Panc1 (cell line): Measurements from ENCODE around the gene CTRB2. TPM values are rescaled to one million over a fixed set of nuclear protein-coding genes. Genes with fewer than 3 reads are reported as not detected.

ENCODE experiments used
- ATAC-seq: fragments of 200-7000 bp; cut with Tn5 transposase; 2 replicates; pipeline ENCODE4 v1.9.1; 2020; ENCODE audit warnings: mild to moderate bottlenecking, moderate library complexity
- BruUV-seq: library from RNA; stranded (reverse); fragments of 400-500 nt; replicated peaks from 2 replicates; lab custom pipeline; 2021; lab: Mats Ljungman, UMichigan
- CTCF ChIA-PET: fragments of 300-600 bp; sonication (Branson Sonifier 250); formaldehyde crosslinking; loops from one replicate; lab custom pipeline; 2022; ENCODE audit warnings: antibody characterized with exemption; lab: Charles Lee
- POLR2A ChIA-PET: fragments of 300-600 bp; sonication (Branson Sonifier 250); formaldehyde crosslinking; loops from one replicate; lab custom pipeline; 2022; ENCODE audit warnings: antibody characterized with exemption; lab: Charles Lee
- DNase-seq: peaks from one replicate; pipeline ENCODE4 v3.0.0-alpha.2; 2010; ENCODE audit warnings: low read depth, low spot score
- H3K27ac ChIP-seq: 2 replicates; pipeline ENCODE4 v1.5.1; 2011; ENCODE audit warnings: mild to moderate bottlenecking, low read length, inconsistent platforms
- H3K27me3 ChIP-seq: fragments of 200-500 bp; sonication (Bioruptor generic); 2 replicates; pipeline ENCODE4 v1.6.0; 2014; ENCODE audit warnings: low read length, inconsistent platforms; ENCODE audit not compliant: control insufficient read depth, insufficient read depth
- H3K36me3 ChIP-seq: fragments of 200-500 bp; sonication (Bioruptor generic); 2 replicates; pipeline ENCODE4 v1.5.1; 2014; ENCODE audit warnings: inconsistent platforms, mild to moderate bottlenecking, low read length, moderate library complexity; ENCODE audit not compliant: control insufficient read depth, insufficient read depth
- H3K4me1 ChIP-seq: 2 replicates; pipeline ENCODE4 v1.5.1; 2011; ENCODE audit warnings: inconsistent platforms, mild to moderate bottlenecking, low read length, moderate library complexity; ENCODE audit not compliant: control insufficient read depth, insufficient read depth
- H3K4me3 ChIP-seq, 2 experiments: 2 replicates each; pipeline ENCODE4 v1.5.1; 2011 to 2012; ENCODE audit warnings: low read depth in 2 of 2, low read length in 2 of 2, mild to moderate bottlenecking in 2 of 2, inconsistent platforms in 1 of 2, moderate library complexity in 1 of 2
- H3K9me3 ChIP-seq: fragments of 200-500 bp; sonication (Bioruptor generic); 2 replicates; pipeline ENCODE4 v1.5.1; 2014; ENCODE audit warnings: low read depth, mild to moderate bottlenecking, inconsistent platforms, low read length, moderate library complexity; ENCODE audit not compliant: control insufficient read depth, insufficient read depth
- CTCF ChIP-seq: fragments of 450-650 bp; IDR thresholded peaks from 2 replicates; pipeline ENCODE4 v1.5.1; 2017; ENCODE audit warnings: mild to moderate bottlenecking
- POLR2AphosphoS5 ChIP-seq: IDR thresholded peaks from 2 replicates; pipeline ENCODE4 v1.6.1; 2012; ENCODE audit warnings: mild to moderate bottlenecking, low read depth, low read length, moderate library complexity
- SIN3A ChIP-seq: IDR thresholded peaks from 2 replicates; pipeline ENCODE4 v1.6.1; 2012; ENCODE audit warnings: low read depth, mild to moderate bottlenecking, low read length, moderate library complexity, borderline replicate concordance; ENCODE audit not compliant: insufficient read depth
- TCF7L2 ChIP-seq: IDR thresholded peaks from 2 replicates; pipeline ENCODE4 v1.6.1; 2011; ENCODE audit warnings: mild to moderate bottlenecking, low read depth, low read length, inconsistent platforms
- in situ Hi-C: cut with HindIII; loops from 2 replicates; pipeline ENCODE4 v1.10.0; 2016; ENCODE audit warnings: low sequenced_read_pairs, low pct_unique_long_range_greater_than_20kb
- intact Hi-C: fragments of 100-400 bp; cut with micrococcal nuclease; formaldehyde crosslinking; loops from one replicate; pipeline ENCODE4 v1.10.0; 2022; ENCODE audit not compliant: unreplicated experiment
- total RNA-seq: library from RNA; stranded (reverse); gene quantifications from one replicate; pipeline ENCODE4 v1.2.1, GENCODE V29; 2021; ENCODE audit not compliant: unreplicated experiment
- TF ChIP-seq, protein P1 (sequence below), 2 experiments: IDR thresholded peaks; 2 replicates each; pipeline ENCODE4 v1.6.1; 2011 to 2012; ENCODE audit warnings: low read depth in 2 of 2, control low read depth in 1 of 2, low read length in 1 of 2, mild to moderate bottlenecking in 1 of 2, moderate library complexity in 1 of 2; ENCODE audit not compliant: insufficient read depth in 1 of 2

Gene CTRB2
- total RNA-seq, 1 experiment from 2014 or later = 5.0 TPM

GRCh38 chr16:75175074-75175473, 31.9 kb downstream of the CTRB2 start:
- CTCF ChIA-PET = no interaction called here
- no peaks in the 10 kb centered on the region for H3K4me1 ChIP-seq
- intact Hi-C loops = no loop called here
- no peak overlapping the region for H3K27ac ChIP-seq
- POLR2A ChIA-PET = no interaction called here
- TF ChIP-seq, protein P1, sequence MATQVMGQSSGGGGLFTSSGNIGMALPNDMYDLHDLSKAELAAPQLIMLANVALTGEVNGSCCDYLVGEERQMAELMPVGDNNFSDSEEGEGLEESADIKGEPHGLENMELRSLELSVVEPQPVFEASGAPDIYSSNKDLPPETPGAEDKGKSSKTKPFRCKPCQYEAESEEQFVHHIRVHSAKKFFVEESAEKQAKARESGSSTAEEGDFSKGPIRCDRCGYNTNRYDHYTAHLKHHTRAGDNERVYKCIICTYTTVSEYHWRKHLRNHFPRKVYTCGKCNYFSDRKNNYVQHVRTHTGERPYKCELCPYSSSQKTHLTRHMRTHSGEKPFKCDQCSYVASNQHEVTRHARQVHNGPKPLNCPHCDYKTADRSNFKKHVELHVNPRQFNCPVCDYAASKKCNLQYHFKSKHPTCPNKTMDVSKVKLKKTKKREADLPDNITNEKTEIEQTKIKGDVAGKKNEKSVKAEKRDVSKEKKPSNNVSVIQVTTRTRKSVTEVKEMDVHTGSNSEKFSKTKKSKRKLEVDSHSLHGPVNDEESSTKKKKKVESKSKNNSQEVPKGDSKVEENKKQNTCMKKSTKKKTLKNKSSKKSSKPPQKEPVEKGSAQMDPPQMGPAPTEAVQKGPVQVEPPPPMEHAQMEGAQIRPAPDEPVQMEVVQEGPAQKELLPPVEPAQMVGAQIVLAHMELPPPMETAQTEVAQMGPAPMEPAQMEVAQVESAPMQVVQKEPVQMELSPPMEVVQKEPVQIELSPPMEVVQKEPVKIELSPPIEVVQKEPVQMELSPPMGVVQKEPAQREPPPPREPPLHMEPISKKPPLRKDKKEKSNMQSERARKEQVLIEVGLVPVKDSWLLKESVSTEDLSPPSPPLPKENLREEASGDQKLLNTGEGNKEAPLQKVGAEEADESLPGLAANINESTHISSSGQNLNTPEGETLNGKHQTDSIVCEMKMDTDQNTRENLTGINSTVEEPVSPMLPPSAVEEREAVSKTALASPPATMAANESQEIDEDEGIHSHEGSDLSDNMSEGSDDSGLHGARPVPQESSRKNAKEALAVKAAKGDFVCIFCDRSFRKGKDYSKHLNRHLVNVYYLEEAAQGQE (IDR thresholded peaks at IDR 0.05; ENCODE audit: insufficient read depth in 1 of 2, low read depth in 2 of 2, low read length in 1 of 2) = no peak
- no peak for TF ChIP-seq POLR2AphosphoS5
- no peak for TF ChIP-seq TCF7L2
- no peak for TF ChIP-seq SIN3A
- no peak for TF ChIP-seq CTCF
- BruUV-seq = no TSS peak
- ATAC-seq (no peak), DNase-seq (no peak)
- peaks cover 19% of the 10 kb centered on the region for H3K9me3 ChIP-seq
- in situ Hi-C loops = no loop called here
- H3K27me3 ChIP-seq = no peaks in the 10 kb centered on the region
- H3K36me3 ChIP-seq = no peaks in the 10 kb centered on the region
- no peak overlapping the region for H3K4me3 ChIP-seq

DNA sequence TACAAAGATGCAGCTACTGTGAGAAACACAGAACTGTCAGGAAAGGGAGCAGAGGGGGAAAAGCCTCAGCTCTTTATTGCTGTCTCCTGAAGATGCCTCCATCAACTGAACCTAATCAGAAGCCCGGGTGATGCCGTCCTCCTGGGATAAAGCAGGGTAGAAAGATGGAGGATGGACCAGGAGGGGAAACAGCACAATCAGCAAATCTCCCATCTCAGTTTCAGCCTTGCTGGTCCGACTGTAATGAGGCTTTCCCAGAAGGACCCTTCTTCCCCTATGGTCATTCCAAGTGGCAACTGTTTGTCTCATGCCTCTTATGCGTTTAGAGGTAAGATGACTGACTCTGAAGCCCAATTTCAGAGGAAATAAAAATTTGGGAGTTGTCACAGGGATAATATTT, 34.4 kb downstream of the CTRB2 start:
- CTCF ChIA-PET = no interaction called here

More for the DNA sequence above, 34.4 kb downstream of the CTRB2 start:
- TF ChIP-seq POLR2AphosphoS5 = no peak
- TF ChIP-seq SIN3A = no peak
- no peak for TF ChIP-seq TCF7L2
- TF ChIP-seq CTCF = no peak
- TF ChIP-seq, protein P1 (IDR thresholded peaks at IDR 0.05; ENCODE audit: insufficient read depth in 1 of 2, low read depth in 2 of 2, low read length in 1 of 2) = no peak
- no peak overlapping the region for H3K27ac ChIP-seq
- ATAC-seq (no peak), DNase-seq (no peak)
- BruUV-seq = no TSS peak
- H3K4me1 ChIP-seq = no peaks in the 10 kb centered on the region
- in situ Hi-C loops = no loop called here
- no peak overlapping the region for H3K4me3 ChIP-seq
- intact Hi-C loops = no loop called here
- H3K9me3 ChIP-seq = peaks cover 32% of the 10 kb centered on the region
- H3K27me3 ChIP-seq = no peaks in the 10 kb centered on the region
- POLR2A ChIA-PET = no interaction called here
- H3K36me3 ChIP-seq = no peaks in the 10 kb centered on the region
